Measurements from ENCODE around the gene ABR.

DNA sequence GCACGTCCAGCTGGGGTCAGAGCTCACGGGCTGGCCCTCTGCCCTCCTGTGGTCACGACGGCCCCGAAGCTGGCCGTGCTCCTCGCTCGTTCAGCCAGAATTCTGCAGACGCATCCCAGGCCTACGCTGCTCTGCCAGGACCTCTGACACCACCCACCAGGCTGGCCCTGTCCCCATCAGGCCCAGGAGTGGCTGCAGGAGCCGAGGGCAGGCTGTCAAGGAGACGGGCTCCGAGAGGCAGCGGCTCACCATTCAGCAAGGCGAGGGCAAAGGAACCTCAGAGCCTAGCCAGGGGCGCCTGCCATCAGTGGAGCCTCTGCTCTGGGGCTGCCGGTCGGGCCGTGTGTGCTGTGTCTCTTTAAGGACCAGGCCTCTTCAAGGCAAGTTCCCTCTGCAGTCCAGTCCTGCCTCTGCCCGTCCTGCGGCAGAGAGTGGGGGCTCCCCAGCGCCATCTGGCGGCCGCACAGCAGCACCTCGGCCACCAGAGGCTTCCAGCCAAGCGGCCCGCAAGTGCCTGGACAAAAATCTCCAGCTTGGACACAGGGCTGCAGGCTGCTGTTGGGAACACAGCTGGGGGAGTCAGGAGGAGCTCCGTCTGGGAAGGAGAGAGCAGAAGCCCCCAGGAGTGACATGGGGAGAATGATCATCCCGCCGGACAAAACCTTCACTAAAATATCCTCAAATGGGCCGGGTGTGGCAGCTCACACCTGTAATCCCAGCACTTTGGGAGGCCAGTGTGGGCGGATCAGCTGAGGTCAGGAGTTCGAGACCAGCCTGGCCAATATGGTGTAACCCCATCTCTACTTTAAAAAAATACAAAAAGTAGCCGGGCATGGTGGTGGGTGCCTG lies 7.4 kb upstream of the ABR start:
- TF ChIP-seq EZH2phosphoT487 (IDR thresholded peaks at IDR 0.05), result no peak
- TF ChIP-seq, protein P1, sequence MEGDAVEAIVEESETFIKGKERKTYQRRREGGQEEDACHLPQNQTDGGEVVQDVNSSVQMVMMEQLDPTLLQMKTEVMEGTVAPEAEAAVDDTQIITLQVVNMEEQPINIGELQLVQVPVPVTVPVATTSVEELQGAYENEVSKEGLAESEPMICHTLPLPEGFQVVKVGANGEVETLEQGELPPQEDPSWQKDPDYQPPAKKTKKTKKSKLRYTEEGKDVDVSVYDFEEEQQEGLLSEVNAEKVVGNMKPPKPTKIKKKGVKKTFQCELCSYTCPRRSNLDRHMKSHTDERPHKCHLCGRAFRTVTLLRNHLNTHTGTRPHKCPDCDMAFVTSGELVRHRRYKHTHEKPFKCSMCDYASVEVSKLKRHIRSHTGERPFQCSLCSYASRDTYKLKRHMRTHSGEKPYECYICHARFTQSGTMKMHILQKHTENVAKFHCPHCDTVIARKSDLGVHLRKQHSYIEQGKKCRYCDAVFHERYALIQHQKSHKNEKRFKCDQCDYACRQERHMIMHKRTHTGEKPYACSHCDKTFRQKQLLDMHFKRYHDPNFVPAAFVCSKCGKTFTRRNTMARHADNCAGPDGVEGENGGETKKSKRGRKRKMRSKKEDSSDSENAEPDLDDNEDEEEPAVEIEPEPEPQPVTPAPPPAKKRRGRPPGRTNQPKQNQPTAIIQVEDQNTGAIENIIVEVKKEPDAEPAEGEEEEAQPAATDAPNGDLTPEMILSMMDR (IDR thresholded peaks at IDR 0.05), result peak; percentile 98
- no peak for TF ChIP-seq EZH2 (IDR thresholded peaks at IDR 0.05)
